Measurements from ENCODE around the gene IL36RN. TPM values are rescaled to one million over a fixed set of nuclear protein-coding genes. Genes with fewer than 3 reads are reported as not detected.

IL36RN gene
- not detected for polyA plus RNA-seq (2012; ENCODE audit: insufficient read depth, insufficient read length)

GRCh38 chr2:113058998-113059960, at the start of gene IL36RN:
Gene IL36RN (plus strand): TSS chr2:113059198. CDS start chr2:113059439, 241 bp downstream.
- no peak for DNase-seq (ENCODE audit: low read depth, low spot score)
- no peak within 1 kb of the TSS for H3K4me3 ChIP-seq (ENCODE audit: low read length)

- no peak overlapping the region for H3K4me3 ChIP-seq (ENCODE audit: low read length)
- DNase-seq (ENCODE audit: low read depth, low spot score) = no peak
These were observed 49.4 kb upstream of the IL36RN start for GRCh38 chr2:113009622-113010021.

GRCh38 chr2:113010088-113010487, 48.9 kb upstream of the IL36RN start:
- no peak overlapping the region for H3K4me3 ChIP-seq (ENCODE audit: low read length)
- no peak for DNase-seq (ENCODE audit: low read depth, low spot score)

DNA sequence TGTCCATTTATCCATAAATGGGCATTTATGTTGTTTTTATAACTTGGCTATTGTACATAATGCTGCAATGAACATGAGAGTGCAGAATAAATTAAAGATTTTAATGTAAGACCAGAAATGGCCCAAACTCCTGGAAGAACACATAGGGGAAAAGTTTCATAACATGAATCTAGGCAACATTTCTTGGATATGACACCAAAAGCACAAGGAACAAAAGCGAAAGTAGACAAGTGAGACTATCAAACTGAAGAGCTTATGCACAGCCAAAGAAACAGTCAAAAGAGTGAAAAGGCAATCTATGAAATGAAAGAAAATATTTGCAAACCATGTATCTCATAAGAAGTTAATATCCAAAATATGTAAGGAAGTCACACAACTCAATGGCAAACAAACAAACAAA, 47.9 kb upstream of the IL36RN start:
- H3K4me3 ChIP-seq (ENCODE audit: low read length) = no peak overlapping the region
- DNase-seq (ENCODE audit: low read depth, low spot score) = no peak

GRCh38 chr2:113012436-113013335, 46.3 kb upstream of the IL36RN start:
- H3K4me3 ChIP-seq (ENCODE audit: low read length) = no peak overlapping the region
- no peak for DNase-seq (ENCODE audit: low read depth, low spot score)

DNA sequence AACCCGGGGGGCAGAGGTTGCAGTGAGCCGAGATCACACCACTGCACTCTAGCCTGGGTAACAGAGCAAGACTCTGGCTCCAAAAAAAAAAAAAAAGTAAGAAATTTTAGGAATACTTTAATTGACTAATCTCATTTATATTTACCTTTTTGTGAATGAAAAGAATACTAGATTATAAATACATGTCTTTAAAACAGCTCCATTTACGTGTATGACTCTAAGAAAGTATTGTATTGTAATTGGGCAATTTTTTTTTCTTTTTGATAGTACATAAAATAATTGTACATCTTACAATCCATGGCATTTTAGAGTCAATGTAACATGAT, 45.7 kb upstream of the IL36RN start:
- DNase-seq (ENCODE audit: low read depth, low spot score) = no peak
- no peak overlapping the region for H3K4me3 ChIP-seq (ENCODE audit: low read length)

DNA sequence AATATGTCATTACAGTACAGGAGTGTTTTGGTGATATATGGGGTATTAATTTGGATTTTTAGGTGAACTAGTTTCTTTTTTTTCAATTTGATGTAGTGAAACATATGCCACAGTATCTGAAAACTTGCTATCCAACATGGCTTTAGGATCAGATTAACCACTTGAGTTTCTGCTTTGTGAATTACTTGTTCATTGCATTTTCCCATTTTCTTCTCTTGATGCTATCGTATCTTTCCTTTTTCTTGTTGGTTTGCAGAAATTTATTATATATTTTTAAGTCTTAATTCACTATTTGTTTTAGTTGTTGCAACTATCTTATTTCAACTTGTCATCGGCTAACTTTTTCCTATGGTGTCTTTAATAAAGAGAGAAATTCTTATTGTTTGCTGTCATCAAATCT, 44.9 kb upstream of the IL36RN start:
- DNase-seq (ENCODE audit: low read depth, low spot score) = no peak
- no peak overlapping the region for H3K4me3 ChIP-seq (ENCODE audit: low read length)

GRCh38 chr2:113015042-113015441, 44.0 kb upstream of the IL36RN start:
- DNase-seq (ENCODE audit: low read depth, low spot score) = no peak
- no peak overlapping the region for H3K4me3 ChIP-seq (ENCODE audit: low read length)

DNA sequence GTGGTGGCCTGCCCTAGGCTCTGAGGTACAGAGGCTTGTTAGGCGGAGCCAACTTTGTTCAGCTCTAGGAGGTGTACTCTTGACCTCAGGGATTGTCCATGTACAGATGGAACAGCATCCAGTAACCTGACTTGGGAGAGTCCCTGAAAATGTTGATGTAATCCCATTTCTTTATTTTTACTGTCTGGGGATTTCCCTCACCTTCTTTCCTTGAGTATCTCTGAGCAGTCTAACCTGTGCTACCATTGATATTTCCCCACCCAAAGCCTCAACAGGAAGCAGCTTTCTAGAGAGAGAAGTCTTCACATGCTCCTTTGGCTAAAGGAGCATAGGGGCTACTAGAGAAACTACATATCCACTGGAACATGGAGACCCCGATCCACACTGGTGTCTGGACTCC, 43.3 kb upstream of the IL36RN start:
- H3K4me3 ChIP-seq (ENCODE audit: low read length) = no peak overlapping the region
- no peak for DNase-seq (ENCODE audit: low read depth, low spot score)

DNA sequence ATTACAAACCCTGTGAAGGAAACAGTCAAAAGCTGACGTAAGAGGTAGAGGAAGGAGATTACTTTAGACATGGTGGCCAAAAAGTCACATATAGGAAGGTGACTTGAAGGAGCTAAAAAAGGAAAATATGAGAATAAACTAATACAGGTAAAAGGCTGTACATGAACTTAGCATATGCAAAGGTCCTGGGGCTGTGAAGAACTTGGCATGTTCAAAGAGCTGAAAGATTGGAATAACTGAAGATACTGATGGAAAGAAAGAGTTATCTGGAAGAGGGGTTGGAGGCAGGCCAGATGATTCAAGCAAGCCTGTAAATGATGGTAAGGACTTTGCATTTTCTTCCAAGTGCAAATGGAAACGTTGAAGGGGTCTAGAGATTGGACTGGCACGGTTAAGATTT, 40.5 kb upstream of the IL36RN start:
- no peak overlapping the region for H3K4me3 ChIP-seq (ENCODE audit: low read length)
- no peak for DNase-seq (ENCODE audit: low read depth, low spot score)

DNA sequence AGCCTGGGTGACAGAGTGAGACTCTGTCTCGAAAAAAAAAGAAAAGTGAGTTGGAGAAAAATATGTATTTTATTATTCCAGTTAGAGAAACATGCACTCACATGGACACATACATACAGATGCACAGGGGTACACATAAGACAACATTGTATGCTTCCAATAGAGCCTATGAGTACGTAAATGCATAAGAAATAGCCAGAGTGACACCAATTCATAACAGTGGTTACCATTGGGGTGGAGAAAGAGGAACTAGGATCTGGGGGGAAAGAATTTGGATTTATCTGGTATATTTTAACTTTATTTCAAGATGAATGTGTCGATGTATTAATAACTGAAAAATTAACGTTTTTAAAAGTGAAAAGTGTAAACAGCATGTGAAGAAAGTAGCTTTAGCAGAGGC, 37.7 kb upstream of the IL36RN start:
- no peak overlapping the region for H3K4me3 ChIP-seq (ENCODE audit: low read length)
- DNase-seq (ENCODE audit: low read depth, low spot score) = no peak

DNA sequence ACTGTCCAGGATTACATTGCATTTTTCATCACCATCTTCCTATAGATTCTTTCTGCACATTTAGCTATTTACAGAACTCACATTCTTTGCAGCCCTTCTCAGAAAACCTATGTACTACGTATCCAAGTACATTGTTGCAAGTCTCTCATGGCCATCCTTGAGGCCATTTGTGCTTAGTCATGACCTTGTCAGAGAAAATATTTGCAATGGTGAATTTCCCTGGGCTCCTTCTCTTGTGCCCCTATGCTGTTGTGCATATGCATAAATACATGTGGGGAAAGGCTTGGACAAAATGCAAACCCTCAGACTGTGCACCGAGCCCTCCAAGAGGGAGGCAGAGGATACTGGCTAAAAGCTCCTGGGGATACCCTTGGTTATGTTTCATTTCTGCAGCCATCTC, 34.2 kb upstream of the IL36RN start:
- H3K4me3 ChIP-seq (ENCODE audit: low read length) = no peak overlapping the region
- DNase-seq (ENCODE audit: low read depth, low spot score) = no peak

DNA sequence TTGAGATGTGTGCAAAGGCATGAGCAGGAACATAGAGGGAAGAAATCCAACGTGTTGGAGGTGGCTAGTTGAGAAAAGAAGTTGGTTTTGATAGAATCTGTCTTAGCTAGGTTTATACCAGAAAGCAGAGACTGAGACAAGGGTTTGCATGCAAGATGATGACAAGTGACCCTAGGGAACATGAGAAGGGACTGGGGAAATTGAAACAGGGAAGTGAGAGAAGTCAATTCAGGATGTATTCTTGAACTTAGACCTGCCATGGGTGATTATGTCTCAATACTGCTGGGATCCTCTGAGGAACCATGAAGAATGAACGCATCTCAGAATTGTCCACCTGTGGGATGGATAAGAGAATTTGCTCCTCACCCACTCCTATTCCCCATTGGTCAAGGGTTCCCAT, 33.3 kb upstream of the IL36RN start:
- no peak for DNase-seq (ENCODE audit: low read depth, low spot score)
- H3K4me3 ChIP-seq (ENCODE audit: low read length) = no peak overlapping the region

GRCh38 chr2:113027691-113028090, 31.3 kb upstream of the IL36RN start:
- no peak for DNase-seq (ENCODE audit: low read depth, low spot score)
- H3K4me3 ChIP-seq (ENCODE audit: low read length) = no peak overlapping the region

GRCh38 chr2:113028112-113028511, 30.9 kb upstream of the IL36RN start:
- DNase-seq (ENCODE audit: low read depth, low spot score) = no peak

GRCh38 chr2:113032737-113033136, 26.3 kb upstream of the IL36RN start:
- DNase-seq (ENCODE audit: low read depth, low spot score) = no peak
- H3K4me3 ChIP-seq (ENCODE audit: low read length) = no peak overlapping the region

More at GRCh38 chr2:113028112-113028511, 30.9 kb upstream of the IL36RN start:
- H3K4me3 ChIP-seq (ENCODE audit: low read length) = no peak overlapping the region

- no peak for DNase-seq (ENCODE audit: low read depth, low spot score)
These were observed 25.0 kb upstream of the IL36RN start for GRCh38 chr2:113034016-113034415.

GRCh38 chr2:113036763-113037162, 22.2 kb upstream of the IL36RN start:
- no peak for DNase-seq (ENCODE audit: low read depth, low spot score)
- no peak overlapping the region for H3K4me3 ChIP-seq (ENCODE audit: low read length)

More at GRCh38 chr2:113034016-113034415, 25.0 kb upstream of the IL36RN start:
- no peak overlapping the region for H3K4me3 ChIP-seq (ENCODE audit: low read length)

DNA sequence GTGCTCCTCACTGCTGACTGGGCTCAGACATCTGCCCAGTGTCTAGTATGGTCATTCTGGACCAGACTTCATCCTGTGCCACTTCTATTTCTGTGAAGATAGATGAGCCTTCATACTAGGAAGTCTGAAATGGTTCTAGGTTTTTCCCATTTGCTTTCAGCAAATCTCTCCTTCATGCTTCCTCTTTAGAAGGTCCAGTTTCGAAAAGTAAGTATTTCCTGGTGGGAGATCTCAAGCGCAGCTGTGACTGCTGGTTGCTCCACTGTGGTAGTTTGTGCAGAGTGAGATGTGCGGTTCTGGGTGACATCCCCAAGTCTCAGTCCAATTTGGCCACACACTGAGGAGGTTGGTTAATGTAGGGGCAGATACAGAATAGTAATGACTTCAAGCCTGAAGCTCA, 20.7 kb upstream of the IL36RN start:
- no peak for DNase-seq (ENCODE audit: low read depth, low spot score)

GRCh38 chr2:113039158-113039557, 19.8 kb upstream of the IL36RN start:
- no peak for DNase-seq (ENCODE audit: low read depth, low spot score)
- no peak overlapping the region for H3K4me3 ChIP-seq (ENCODE audit: low read length)

More for the DNA sequence above, 20.7 kb upstream of the IL36RN start:
- H3K4me3 ChIP-seq (ENCODE audit: low read length) = no peak overlapping the region
